Muscle layer of colon (tissue), 2 donors: ENCODE measurements around the gene HDHD5.

ENCODE experiments used
- H3K27ac ChIP-seq: one replicate; pipeline ENCODE4 v1.7.0; 2013; ENCODE audit warnings: low read depth, mild to moderate bottlenecking, low read length, moderate library complexity
- H3K27me3 ChIP-seq, 2 donors: one replicate each; pipeline ENCODE4 v1.7.0; 2013; ENCODE audit warnings: low read length in 2 of 2, mild to moderate bottlenecking in 2 of 2; ENCODE audit not compliant: insufficient read depth in 2 of 2, control insufficient read depth in 1 of 2
- H3K36me3 ChIP-seq: one replicate; pipeline ENCODE4 v1.7.0; 2013; ENCODE audit warnings: mild to moderate bottlenecking, low read length; ENCODE audit not compliant: insufficient read depth
- H3K4me1 ChIP-seq: one replicate; pipeline ENCODE4 v1.7.0; 2013; ENCODE audit warnings: mild to moderate bottlenecking, low read length; ENCODE audit not compliant: insufficient read depth
- H3K4me3 ChIP-seq, 2 donors: one replicate each; pipeline ENCODE4 v1.7.0; 2013; ENCODE audit warnings: low read length in 2 of 2, low read depth in 1 of 2, mild to moderate bottlenecking in 1 of 2, moderate library complexity in 1 of 2
- H3K9ac ChIP-seq: one replicate; pipeline ENCODE4 v1.7.0; 2013; ENCODE audit warnings: low read length
- H3K9me3 ChIP-seq: one replicate; pipeline ENCODE4 v1.7.0; 2013; ENCODE audit warnings: mild to moderate bottlenecking, low read length
- donor health status: abdominal sarcoma.
- donor health status: Adenocarcinoma of cecum.

The HDHD5 gene

DNA sequence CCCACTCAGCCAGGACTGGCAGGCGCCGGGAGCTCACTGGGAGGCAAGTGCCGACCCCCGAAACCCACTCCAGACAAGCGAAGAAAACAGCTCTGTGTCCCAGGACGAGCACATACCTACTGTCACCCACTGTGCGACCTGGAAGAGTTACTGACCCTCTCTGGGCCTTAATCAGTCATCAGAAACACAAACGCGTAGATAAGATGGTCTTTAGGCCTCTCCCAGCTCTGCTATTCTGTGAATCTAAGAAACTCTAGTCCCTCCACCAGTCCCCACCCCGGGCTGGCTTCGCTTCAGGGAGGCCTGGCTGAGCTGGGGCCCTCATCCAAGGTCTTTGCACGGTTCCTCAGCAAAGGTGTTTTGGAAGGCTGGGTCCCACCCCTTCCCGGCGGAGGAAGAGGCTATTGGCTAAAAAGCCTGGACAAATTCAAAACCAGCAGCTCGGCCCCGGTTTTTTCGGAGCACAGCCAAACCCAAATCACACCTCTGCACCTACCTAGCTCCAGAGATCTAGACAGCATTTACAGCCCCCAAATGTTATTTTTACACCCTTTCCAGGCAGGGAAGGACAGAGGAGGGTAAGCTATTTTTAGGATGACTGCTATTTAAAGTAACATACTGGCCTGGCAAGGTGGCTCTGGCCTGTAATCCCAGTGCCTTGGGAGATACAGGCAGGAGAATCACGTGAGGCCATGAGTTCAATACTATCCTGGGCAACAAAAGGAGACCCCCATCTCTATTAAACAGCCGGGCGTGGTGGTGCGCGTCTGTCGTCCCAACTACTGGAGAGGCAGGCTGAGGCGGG is 13.2 kb upstream of the HDHD5 start:
- H3K36me3 ChIP-seq: no peaks in the 10 kb centered on the region
- no peaks in the 10 kb centered on the region for H3K9me3 ChIP-seq

DNA sequence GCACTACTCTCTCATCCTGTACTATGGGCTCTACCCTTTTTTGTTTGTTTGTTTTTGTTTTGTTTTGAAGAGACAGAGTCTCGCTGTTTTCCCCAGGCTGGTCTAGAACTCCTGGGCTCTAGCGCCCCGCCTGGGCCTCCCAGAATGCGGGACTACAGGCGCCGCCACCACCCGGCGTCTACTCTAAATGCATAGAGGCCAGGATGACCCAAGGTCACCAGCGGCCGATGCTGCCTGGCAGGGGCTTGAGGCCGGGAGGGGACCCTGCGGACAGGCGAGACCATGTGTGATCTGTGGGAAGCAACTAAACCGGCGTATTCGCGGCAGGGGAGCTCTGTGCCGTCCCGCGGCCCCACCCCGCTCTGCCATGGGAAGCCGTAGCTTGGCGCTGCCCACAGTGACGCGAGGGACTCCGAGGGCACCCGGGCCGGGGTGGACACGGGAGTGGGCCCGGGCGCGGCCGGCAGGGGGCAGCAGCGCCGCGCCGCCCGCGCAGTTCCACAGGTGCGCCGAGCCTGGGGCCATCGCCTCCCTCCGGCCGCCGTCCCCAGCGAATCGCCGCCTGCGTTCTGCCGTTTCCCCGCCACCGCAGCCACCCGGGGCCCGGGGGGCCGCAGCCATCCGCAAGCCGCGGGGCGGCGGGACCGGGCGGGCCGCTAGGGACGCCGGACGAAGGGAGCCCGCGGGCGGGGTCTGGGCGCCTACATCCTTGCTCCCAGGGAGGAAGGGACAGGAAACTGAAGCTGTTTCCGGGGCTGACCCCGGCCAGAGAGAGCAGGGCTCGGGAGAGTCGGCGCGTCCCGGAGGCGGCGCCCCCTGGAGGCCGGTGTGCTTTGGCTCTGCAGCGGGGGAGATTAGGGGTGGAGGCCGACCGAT is 12.3 kb upstream of the HDHD5 start:
- Histone ChIP-seq H3K4me1 (peaks cover 6% of the 10 kb centered on the region), H3K36me3 (no peaks in the 10 kb centered on the region), H3K27ac (peak overlapping the region; percentile 66), H3K9ac (peak overlapping the region; percentile 57), H3K9me3 (no peaks in the 10 kb centered on the region), H3K27me3 (no peaks in the 10 kb centered on the region), H3K4me3 (peak overlapping the region; percentile 58 to 76)

More for the DNA sequence above, 13.2 kb upstream of the HDHD5 start:
- H3K27ac ChIP-seq: peak overlapping the region; percentile 66
- H3K4me3 ChIP-seq: peak overlapping the region; percentile 58 to 76
- peak overlapping the region; percentile 57 for H3K9ac ChIP-seq
- peaks cover 6% of the 10 kb centered on the region for H3K4me1 ChIP-seq
- no peaks in the 10 kb centered on the region for H3K27me3 ChIP-seq

DNA sequence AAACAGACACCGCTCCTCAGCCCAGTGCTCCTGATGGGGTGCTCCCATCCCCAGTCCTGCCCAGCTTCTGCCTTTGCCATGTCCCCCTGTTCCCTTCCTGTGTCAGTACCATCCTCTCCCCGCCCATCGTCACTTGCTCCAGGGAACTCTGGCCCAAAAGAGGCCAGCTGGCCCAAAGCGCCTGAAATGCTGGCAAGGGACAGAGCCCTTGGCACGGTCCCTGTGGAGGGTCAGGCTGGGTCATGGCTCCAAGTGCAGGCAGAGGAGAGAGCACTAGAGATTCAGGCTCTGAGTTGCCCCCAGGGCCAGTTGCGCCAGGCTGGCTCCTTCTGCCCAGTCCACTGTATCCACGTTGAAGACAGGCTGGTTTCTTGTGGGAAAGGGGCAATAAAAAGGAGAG is 8.4 kb upstream of the HDHD5 start:
- H3K4me3 ChIP-seq: no peak overlapping the region

DNA sequence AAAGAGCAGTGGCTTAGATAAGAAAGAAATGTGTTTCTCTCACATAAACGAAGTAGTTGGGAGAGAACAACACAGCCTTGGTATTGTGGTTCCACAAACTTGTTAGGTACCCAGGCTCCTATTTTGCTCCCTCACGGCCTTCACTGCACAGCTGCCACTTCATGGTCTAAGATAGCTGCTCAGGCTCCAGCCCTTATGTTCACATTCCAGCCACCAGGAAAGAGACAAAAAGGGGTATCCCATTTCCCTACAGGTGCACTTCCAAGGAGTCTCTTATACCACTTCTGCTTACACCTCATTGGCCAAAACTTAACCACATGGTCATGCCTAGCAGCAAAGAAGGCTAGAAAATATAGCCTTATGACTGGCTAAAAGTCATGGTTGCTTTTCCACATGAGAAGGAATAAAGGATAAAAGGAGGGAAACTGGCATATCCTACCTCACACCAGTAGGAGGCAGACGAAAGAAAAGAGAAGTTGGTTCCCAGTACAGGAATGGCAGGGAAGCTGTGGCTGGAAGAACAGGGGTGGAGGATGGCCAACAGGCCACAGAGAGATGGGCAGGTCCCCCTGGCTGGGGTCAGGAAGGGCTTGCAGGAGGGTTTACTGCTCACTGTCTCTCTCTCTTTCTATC is 5.4 kb upstream of the HDHD5 start:
- no peak overlapping the region for H3K9ac ChIP-seq
- no peak overlapping the region for H3K4me3 ChIP-seq
- H3K36me3 ChIP-seq: no peaks in the 10 kb centered on the region
- peaks cover 8% of the 10 kb centered on the region for H3K4me1 ChIP-seq
- no peaks in the 10 kb centered on the region for H3K9me3 ChIP-seq
- no peak overlapping the region for H3K27ac ChIP-seq
- H3K27me3 ChIP-seq: no peaks in the 10 kb centered on the region

More for the DNA sequence above, 8.4 kb upstream of the HDHD5 start:
- Histone ChIP-seq H3K36me3 (no peaks in the 10 kb centered on the region), H3K27ac (no peak overlapping the region), H3K9ac (no peak overlapping the region), H3K27me3 (no peaks in the 10 kb centered on the region), H3K9me3 (no peaks in the 10 kb centered on the region), H3K4me1 (peaks cover 6% of the 10 kb centered on the region)

DNA sequence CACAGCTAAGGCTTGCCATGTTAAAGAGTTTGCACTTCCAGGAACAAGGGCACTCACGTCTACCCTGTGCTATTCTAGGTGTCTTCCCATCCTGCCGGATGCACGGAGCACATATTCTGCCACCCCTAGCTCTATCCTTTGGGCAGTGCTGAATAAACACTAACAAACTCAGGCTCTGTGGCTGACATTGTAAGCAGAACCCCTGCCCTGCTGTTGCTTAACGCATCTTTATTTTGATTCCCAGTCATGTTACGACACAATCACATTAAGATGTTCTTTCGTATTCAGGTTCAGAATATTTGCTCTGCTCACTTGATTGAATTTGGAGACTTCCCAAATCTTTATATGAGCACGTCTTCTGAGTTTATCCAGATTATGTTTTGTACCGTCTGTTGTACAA is 3.7 kb upstream of the HDHD5 start:
- Histone ChIP-seq H3K36me3 (no peaks in the 10 kb centered on the region), H3K4me3 (no peak overlapping the region), H3K9me3 (no peaks in the 10 kb centered on the region), H3K9ac (no peak overlapping the region), H3K27me3 (no peaks in the 10 kb centered on the region), H3K27ac (no peak overlapping the region), H3K4me1 (peaks cover 12% of the 10 kb centered on the region)

DNA sequence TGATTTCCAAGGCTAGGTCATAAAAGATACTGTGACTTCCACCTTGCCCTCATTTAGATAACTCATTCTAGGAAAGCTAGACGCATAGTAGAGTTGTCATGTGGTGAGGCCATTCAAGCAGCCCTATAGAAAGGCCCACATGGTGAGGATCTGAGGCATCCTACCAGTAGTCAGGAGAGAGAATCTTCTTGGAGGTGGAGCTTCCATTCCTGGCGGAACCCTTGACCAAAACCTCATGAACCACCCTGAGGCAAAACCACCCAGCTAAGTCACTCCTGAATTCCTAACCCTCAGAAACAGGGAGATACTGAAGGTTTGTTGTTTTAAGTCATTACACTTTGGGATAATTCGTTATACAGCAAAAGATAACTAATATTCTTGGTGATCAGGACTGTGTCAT is 2.9 kb upstream of the HDHD5 start:
- H3K27me3 ChIP-seq: no peaks in the 10 kb centered on the region
- H3K36me3 ChIP-seq: no peaks in the 10 kb centered on the region
- no peak overlapping the region for H3K9ac ChIP-seq
- H3K27ac ChIP-seq: no peak overlapping the region
- no peaks in the 10 kb centered on the region for H3K9me3 ChIP-seq
- no peak overlapping the region for H3K4me3 ChIP-seq
- H3K4me1 ChIP-seq: peaks cover 14% of the 10 kb centered on the region

DNA sequence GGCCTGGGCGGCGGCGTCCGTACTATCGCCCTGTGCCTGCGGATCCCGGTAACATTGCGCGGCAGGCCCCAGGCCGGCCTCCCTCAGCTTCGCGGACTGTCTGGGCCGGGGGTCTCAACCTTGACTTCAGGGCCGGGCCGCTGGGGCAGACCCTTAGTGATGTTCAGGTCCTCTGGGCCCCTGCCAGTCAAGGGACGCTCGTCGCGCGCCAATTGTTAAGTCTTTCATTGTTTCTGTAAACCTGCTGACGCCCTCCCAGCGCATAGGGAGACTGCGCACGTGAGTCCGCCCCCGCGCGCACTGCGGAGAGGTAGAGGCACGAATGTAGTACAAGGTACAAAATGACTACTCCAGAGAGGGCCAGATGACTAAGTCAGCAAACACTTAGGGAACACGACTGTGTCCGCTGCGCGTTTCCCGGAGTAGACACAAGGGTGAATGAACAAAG is 451 bp upstream of the HDHD5 start:
- no peaks in the 10 kb centered on the region for H3K36me3 ChIP-seq
- H3K9me3 ChIP-seq: no peaks in the 10 kb centered on the region
- peaks cover 14% of the 10 kb centered on the region for H3K4me1 ChIP-seq
- peak overlapping the region; percentile 41 for H3K9ac ChIP-seq
- H3K27ac ChIP-seq: peak overlapping the region; percentile 78
- peak overlapping the region; percentile 79 to 84 for H3K4me3 ChIP-seq
- no peaks in the 10 kb centered on the region for H3K27me3 ChIP-seq

DNA sequence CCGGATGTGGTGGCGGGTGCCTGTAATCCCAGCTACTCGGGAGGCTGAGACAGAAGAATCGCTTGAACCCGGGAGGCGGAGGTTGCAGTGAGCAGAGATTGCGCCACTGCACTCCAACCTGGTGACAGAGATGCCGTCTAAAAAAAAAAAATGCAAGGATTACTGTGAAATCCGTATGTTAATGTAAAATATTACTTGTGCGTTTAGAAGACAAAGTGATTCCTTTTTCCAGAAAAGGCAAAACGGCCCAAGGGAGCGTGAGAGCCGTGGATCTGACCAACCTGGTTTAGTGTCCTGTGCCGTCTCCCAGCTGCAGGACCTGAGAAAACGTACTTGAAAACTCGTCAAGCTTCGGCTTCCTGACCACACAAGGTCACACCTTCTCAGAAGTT is 905 bp downstream of the HDHD5 start:
- peak overlapping the region; percentile 33 for H3K9ac ChIP-seq
- peak overlapping the region; percentile 79 to 84 for H3K4me3 ChIP-seq
- H3K9me3 ChIP-seq: no peaks in the 10 kb centered on the region
- H3K27ac ChIP-seq: peak overlapping the region; percentile 95
- H3K36me3 ChIP-seq: no peaks in the 10 kb centered on the region
- H3K4me1 ChIP-seq: peaks cover 14% of the 10 kb centered on the region
- H3K27me3 ChIP-seq: no peaks in the 10 kb centered on the region

DNA sequence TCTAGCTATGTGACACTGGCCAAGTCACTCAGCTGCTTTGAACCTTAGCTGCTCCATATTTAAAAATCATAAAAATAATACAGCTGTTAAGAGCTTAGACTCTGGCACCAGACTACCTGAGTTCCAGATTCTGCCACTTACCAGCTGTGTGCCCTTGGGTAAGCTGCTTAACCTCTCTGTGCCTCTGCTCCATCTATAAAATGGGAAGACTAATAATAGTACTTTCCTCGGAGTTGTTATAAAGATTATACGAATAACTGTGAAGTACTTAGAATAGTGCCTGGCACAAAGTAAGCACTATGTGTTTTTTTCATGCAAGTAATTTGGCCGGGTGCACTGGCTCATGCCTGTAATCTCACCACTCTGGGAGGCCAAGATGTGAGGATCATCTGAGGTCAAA is 1.4 kb downstream of the HDHD5 start:
- no peak overlapping the region for H3K9ac ChIP-seq
- H3K9me3 ChIP-seq: no peaks in the 10 kb centered on the region
- peaks cover 14% of the 10 kb centered on the region for H3K4me1 ChIP-seq
- no peaks in the 10 kb centered on the region for H3K36me3 ChIP-seq
- no peak overlapping the region for H3K27ac ChIP-seq
- H3K27me3 ChIP-seq: no peaks in the 10 kb centered on the region
- H3K4me3 ChIP-seq: peak overlapping the region in 1 of 2 donors; percentile 84

DNA sequence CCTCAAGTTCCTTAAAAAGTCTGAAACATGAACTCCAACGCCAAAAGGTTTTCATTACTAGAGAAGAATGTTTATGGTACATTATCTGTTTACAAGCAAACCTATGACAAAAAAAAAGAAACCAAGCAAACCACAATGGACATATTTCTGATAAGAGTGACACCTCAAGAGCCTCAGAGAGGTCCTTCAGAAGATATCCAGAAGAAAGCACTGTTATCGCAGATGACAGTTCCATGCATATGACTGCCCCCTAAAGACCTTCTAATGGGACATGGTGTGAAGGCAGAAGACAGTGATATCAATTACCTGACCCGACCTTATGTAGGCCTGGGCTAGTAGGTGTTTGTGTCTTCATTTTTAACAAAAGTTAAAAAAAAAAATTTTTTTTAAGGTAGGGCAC is 3.1 kb downstream of the HDHD5 start:
- H3K36me3 ChIP-seq: no peaks in the 10 kb centered on the region
- no peak overlapping the region for H3K9ac ChIP-seq
- no peak overlapping the region for H3K27ac ChIP-seq
- no peaks in the 10 kb centered on the region for H3K27me3 ChIP-seq
- peaks cover 14% of the 10 kb centered on the region for H3K4me1 ChIP-seq
- no peak overlapping the region for H3K4me3 ChIP-seq
- no peaks in the 10 kb centered on the region for H3K9me3 ChIP-seq

DNA sequence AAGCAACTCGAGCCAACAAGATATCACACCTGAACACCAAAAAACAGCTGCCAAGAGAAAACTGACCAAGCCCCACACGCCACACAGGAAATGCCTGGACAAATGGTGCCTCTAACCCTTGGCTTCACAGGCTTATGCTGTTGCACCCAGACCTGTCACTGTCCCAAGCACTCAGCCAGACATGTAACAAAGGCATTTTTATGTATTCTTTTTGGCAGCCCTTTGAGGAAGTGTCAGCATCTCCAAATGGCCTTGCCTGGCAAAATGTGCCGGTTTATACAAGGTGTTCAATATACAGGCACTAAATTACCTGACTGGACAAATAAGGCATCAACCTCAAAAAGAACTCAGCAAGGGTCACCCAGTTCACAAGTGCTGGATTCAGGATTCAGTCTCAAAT is 6.1 kb downstream of the HDHD5 start:
- Histone ChIP-seq H3K9ac (no peak overlapping the region), H3K4me3 (no peak overlapping the region), H3K27me3 (no peaks in the 10 kb centered on the region), H3K27ac (no peak overlapping the region), H3K36me3 (peaks cover 16% of the 10 kb centered on the region), H3K4me1 (peaks cover 4% of the 10 kb centered on the region), H3K9me3 (no peaks in the 10 kb centered on the region)
